IPS-15b (cell line): ENCODE measurements around the gene HSF4.

Experiments used
- H3K27me3 ChIP-seq: one replicate; pipeline ENCODE4 v1.6.1; 2013; ENCODE audit warnings: low read length; ENCODE audit not compliant: control insufficient read depth, insufficient read depth
- H3K36me3 ChIP-seq: one replicate; pipeline ENCODE4 v1.6.1; 2013; ENCODE audit warnings: low read length; ENCODE audit not compliant: control insufficient read depth, insufficient read depth
- H3K4me1 ChIP-seq: one replicate; pipeline ENCODE4 v1.6.1; 2013; ENCODE audit warnings: mild to moderate bottlenecking, low read length; ENCODE audit not compliant: control insufficient read depth, insufficient read depth
- H3K4me3 ChIP-seq: one replicate; pipeline ENCODE4 v1.5.1; 2013; ENCODE audit warnings: low read depth, low read length
- H3K9ac ChIP-seq: one replicate; pipeline ENCODE4 v1.6.1; 2013; ENCODE audit warnings: low read depth, mild to moderate bottlenecking, low read length
- H3K9me3 ChIP-seq: one replicate; pipeline ENCODE4 v1.6.1; 2013; ENCODE audit warnings: mild to moderate bottlenecking, low read length; ENCODE audit not compliant: control insufficient read depth, insufficient read depth

Gene HSF4

GRCh38 chr16:67183627-67184452 is 19.3 kb downstream of the HSF4 start, which contains the start of gene MATCAP1:
Gene MATCAP1 (minus strand): TSS chr16:67183963. CDS start chr16:67180610, 3,353 bp downstream.
- H3K36me3 ChIP-seq, result no peaks in the 10 kb centered on the region
- H3K4me3 ChIP-seq, result peak within 1 kb of the TSS; percentile 85
- peaks cover 27% of the 10 kb centered on the region for H3K27me3 ChIP-seq
- no peaks in the 10 kb centered on the region for H3K4me1 ChIP-seq
- no peaks in the 10 kb centered on the region for H3K9me3 ChIP-seq
- peak within 1 kb of the TSS; percentile 85 for H3K9ac ChIP-seq

- Histone ChIP-seq H3K27me3 (peaks cover 24% of the 10 kb centered on the region), H3K9me3 (no peaks in the 10 kb centered on the region), H3K4me3 (peak overlapping the region; percentile 85), H3K9ac (no peak overlapping the region), H3K36me3 (no peaks in the 10 kb centered on the region), H3K4me1 (no peaks in the 10 kb centered on the region)
Measured at GRCh38 chr16:67184453-67184994, 20.0 kb downstream of the HSF4 start.

DNA sequence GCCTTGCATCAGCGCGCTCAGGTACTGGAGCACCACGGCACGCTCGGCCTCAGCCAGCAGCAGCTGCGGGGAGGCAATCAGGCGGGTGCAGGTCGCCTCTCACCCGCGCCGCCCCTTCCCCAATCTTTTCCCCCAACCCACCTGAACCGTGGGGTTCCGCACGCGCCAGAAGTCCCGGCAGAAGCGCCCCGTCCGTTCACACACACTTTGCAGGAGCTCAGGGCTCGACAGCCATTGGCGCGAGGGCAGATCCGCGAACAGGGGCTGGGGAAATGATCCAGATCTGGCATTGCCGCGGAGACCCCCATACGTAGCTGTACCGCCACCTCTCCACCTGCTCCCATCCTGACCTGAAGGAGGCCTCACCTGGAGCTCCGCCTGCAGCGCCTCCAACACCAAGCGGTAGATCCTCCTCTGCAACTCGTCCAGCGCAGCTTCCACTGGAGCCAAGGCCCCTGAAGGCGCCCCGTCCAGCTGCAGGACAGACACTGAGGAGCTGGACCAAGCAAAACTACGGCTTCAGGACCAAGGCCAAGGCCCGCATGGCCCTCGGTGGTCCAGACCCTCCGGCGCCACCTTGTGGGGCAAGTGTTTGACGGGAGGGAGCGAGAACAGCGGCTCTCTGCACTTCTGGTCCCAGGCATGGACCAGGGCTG is 20.6 kb downstream of the HSF4 start:
- no peak overlapping the region for H3K9ac ChIP-seq
- peaks cover 24% of the 10 kb centered on the region for H3K27me3 ChIP-seq
- H3K9me3 ChIP-seq, result no peaks in the 10 kb centered on the region
- H3K4me1 ChIP-seq, result no peaks in the 10 kb centered on the region
- peak overlapping the region; percentile 85 for H3K4me3 ChIP-seq
- no peaks in the 10 kb centered on the region for H3K36me3 ChIP-seq

DNA sequence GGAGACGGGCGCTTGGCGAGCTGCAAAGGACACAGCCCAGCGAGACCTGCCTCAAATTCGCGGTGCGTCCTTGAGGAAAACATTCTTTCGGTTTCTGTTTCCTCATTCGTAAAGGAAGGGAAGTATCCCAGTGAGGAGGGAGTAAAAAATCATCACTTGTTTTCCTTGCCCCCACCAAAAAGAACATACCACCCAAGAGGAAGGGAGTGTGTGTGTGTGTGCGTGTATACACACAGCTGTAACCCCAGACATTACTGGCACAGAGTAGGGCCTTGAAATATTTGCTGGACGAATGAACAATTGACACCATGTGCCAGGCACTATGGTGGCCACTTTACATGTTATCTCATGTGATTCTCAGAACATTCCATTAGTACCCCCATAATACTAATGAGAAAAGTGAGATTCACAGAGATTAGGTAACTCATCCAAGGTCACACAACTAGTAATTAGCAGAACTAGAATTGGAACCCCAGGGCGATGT is 21.1 kb downstream of the HSF4 start:
- Histone ChIP-seq H3K36me3 (no peaks in the 10 kb centered on the region), H3K4me3 (no peak overlapping the region), H3K4me1 (no peaks in the 10 kb centered on the region), H3K27me3 (peaks cover 24% of the 10 kb centered on the region), H3K9me3 (no peaks in the 10 kb centered on the region), H3K9ac (no peak overlapping the region)

DNA sequence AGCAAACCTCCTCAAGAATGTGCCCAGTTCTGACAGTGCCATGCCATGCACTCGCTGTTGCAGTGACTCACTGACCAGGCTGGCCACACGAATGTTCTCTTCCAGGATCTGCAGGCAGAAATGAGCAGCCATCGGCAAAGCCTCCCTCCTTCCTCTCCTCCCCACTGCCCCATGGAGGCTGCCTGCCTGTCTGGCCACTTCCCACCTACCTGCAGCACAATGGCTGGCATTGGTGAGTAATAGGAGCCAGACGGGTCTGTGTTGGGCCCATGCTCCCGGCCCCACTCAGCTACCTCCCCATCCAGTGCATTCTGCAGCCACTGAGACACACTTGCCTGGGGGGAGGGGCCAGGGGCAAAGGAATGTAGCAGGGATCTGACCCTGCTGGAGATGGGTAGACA is 22.0 kb downstream of the HSF4 start:
- H3K4me3 ChIP-seq, result no peak overlapping the region
- H3K36me3 ChIP-seq, result no peaks in the 10 kb centered on the region
- no peak overlapping the region for H3K9ac ChIP-seq
- H3K4me1 ChIP-seq, result no peaks in the 10 kb centered on the region
- no peaks in the 10 kb centered on the region for H3K9me3 ChIP-seq
- peaks cover 24% of the 10 kb centered on the region for H3K27me3 ChIP-seq

- no peaks in the 10 kb centered on the region for H3K36me3 ChIP-seq
- H3K4me3 ChIP-seq, result no peak overlapping the region
- H3K9me3 ChIP-seq, result no peaks in the 10 kb centered on the region
- no peaks in the 10 kb centered on the region for H3K4me1 ChIP-seq
- H3K27me3 ChIP-seq, result peaks cover 24% of the 10 kb centered on the region
- H3K9ac ChIP-seq, result no peak overlapping the region
Measured at GRCh38 chr16:67187175-67187890, 22.8 kb downstream of the HSF4 start.

DNA sequence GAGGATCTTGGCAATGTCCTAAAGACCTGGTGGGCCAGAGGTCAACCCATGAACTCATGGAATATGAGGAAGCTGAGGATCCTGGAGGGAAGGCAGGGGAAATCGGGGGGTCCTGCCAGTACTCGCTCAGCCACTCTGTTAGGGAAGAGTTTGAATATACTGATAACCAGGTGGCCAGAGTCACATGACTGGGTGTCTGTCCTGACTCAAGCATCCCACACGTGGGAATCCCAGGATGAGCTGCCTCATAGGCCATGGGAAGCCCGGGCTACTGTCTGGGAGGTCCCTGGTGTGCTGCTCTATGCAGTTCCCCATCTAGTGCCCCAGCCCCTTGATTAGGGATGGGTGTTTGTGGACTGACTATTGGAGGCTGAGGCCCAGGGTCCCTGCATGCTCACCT is 23.8 kb downstream of the HSF4 start:
- peaks cover 3% of the 10 kb centered on the region for H3K4me1 ChIP-seq
- H3K27me3 ChIP-seq, result peaks cover 24% of the 10 kb centered on the region
- H3K4me3 ChIP-seq, result no peak overlapping the region
- no peak overlapping the region for H3K9ac ChIP-seq
- H3K36me3 ChIP-seq, result peaks cover 4% of the 10 kb centered on the region
- H3K9me3 ChIP-seq, result no peaks in the 10 kb centered on the region

GRCh38 chr16:67188798-67189197 is 24.3 kb downstream of the HSF4 start:
- Histone ChIP-seq H3K27me3 (peaks cover 24% of the 10 kb centered on the region), H3K9ac (no peak overlapping the region), H3K36me3 (peaks cover 9% of the 10 kb centered on the region), H3K4me1 (peaks cover 3% of the 10 kb centered on the region), H3K9me3 (no peaks in the 10 kb centered on the region), H3K4me3 (no peak overlapping the region)

GRCh38 chr16:67190041-67190440 is 25.5 kb downstream of the HSF4 start, which contains the start of gene EXOC3L1:
Gene EXOC3L1 (minus strand): TSS chr16:67190136. CDS start chr16:67189676, 460 bp downstream.
- H3K27me3 ChIP-seq, result peaks cover 17% of the 10 kb centered on the region
- H3K36me3 ChIP-seq, result peaks cover 20% of the 10 kb centered on the region
- peak within 1 kb of the TSS; percentile 30 for H3K4me3 ChIP-seq
- H3K9me3 ChIP-seq, result no peaks in the 10 kb centered on the region
- H3K4me1 ChIP-seq, result peaks cover 3% of the 10 kb centered on the region
- no peak within 1 kb of the TSS for H3K9ac ChIP-seq

GRCh38 chr16:67190448-67191399 is 26.2 kb downstream of the HSF4 start:
- Histone ChIP-seq H3K27me3 (peaks cover 12% of the 10 kb centered on the region), H3K4me3 (no peak overlapping the region), H3K4me1 (peaks cover 3% of the 10 kb centered on the region), H3K9me3 (no peaks in the 10 kb centered on the region), H3K9ac (no peak overlapping the region), H3K36me3 (peaks cover 27% of the 10 kb centered on the region)
